GM18508 (cell line): Measurements from ENCODE around the gene RAB3GAP1.

ENCODE experiments used
- ATAC-seq: cut with Tn5 transposase; IDR thresholded peaks from one replicate; pipeline ENCODE4 v1.9.1; 2021; ENCODE audit warnings: moderate number of reproducible peaks; ENCODE audit not compliant: insufficient read depth, unreplicated experiment

The RAB3GAP1 gene

GRCh38 chr2:135202751-135203150, 150.7 kb downstream of the RAB3GAP1 start:
- no peak for ATAC-seq

- no peak for ATAC-seq
Measured at GRCh38 chr2:135203944-135204343, 151.9 kb downstream of the RAB3GAP1 start.

- no peak for ATAC-seq
Measured at GRCh38 chr2:135208016-135208415, 155.9 kb downstream of the RAB3GAP1 start.

GRCh38 chr2:135212757-135213156, 160.7 kb downstream of the RAB3GAP1 start:
- no peak for ATAC-seq

GRCh38 chr2:135218426-135218825, 166.3 kb downstream of the RAB3GAP1 start:
- no peak for ATAC-seq

- ATAC-seq = no peak
Measured at GRCh38 chr2:135219226-135219625, 167.1 kb downstream of the RAB3GAP1 start.
